Esophagus squamous epithelium (tissue), 4 donors: ENCODE data around the gene TAGAP.

Experiments used
- POLR2A ChIP-seq, 4 donors: fragments of 450-650 bp; IDR thresholded peaks; one replicate each; pipeline ENCODE4 v1.6.1; 2017; ENCODE audit warnings: antibody characterized with exemption in 4 of 4, mild to moderate bottlenecking in 4 of 4, moderate library complexity in 3 of 4
- TF ChIP-seq, protein P1 (sequence below), 6 experiments: fragments of 450-650 bp in 4 of 6; fragments of 200-600 bp in 2 of 6; sonication (generic) in 2 of 6; IDR thresholded peaks; one replicate each; pipeline ENCODE4 v1.5.1; 2016 to 2019; ENCODE audit warnings: antibody characterized with exemption in 6 of 6, mild to moderate bottlenecking in 4 of 6, moderate library complexity in 4 of 6

DNA sequence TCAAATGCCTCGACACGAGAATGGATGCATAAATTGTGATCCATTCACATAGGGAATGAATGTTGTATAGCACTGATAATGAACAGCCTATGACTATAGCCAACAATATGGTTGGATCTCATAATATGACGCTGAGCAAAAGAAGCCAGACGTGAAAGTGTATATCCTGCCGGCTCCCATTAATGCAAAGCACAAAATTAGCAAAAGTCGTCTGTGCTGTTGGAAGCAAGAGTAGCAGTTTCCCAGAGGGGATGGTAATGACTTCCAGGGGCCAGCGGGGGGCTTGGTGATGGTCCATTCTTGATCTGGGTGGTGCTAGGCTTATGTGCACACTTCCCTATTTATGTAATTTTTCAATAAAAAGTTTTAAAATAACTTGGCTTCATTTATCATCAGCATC lies 1.0 kb upstream of the TAGAP start:
- no peak for TF ChIP-seq POLR2A (IDR thresholded peaks at IDR 0.05)
- TF ChIP-seq, protein P1, sequence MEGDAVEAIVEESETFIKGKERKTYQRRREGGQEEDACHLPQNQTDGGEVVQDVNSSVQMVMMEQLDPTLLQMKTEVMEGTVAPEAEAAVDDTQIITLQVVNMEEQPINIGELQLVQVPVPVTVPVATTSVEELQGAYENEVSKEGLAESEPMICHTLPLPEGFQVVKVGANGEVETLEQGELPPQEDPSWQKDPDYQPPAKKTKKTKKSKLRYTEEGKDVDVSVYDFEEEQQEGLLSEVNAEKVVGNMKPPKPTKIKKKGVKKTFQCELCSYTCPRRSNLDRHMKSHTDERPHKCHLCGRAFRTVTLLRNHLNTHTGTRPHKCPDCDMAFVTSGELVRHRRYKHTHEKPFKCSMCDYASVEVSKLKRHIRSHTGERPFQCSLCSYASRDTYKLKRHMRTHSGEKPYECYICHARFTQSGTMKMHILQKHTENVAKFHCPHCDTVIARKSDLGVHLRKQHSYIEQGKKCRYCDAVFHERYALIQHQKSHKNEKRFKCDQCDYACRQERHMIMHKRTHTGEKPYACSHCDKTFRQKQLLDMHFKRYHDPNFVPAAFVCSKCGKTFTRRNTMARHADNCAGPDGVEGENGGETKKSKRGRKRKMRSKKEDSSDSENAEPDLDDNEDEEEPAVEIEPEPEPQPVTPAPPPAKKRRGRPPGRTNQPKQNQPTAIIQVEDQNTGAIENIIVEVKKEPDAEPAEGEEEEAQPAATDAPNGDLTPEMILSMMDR (IDR thresholded peaks at IDR 0.05): no peak
